Mononuclear cell (primary cell): ENCODE measurements around the gene CLDN4. TPM values are rescaled to one million over a fixed set of nuclear protein-coding genes. Genes with fewer than 3 reads are reported as not detected.
"Not testable (repeated sequence)": the region's sequence is repeated elsewhere in the genome, so short reads cannot be mapped to it uniquely, and the experiment has no call there.

Experiments
- H3K27me3 ChIP-seq: 2 replicates; pipeline ENCODE4 v1.6.0; 2011; ENCODE audit warnings: low read length, control low read depth; ENCODE audit not compliant: insufficient read depth
- H3K4me1 ChIP-seq: 2 replicates; pipeline ENCODE4 v1.5.1; 2011; ENCODE audit warnings: mild to moderate bottlenecking, low read length, control low read depth; ENCODE audit not compliant: insufficient read depth
- H3K4me3 ChIP-seq: 2 replicates; pipeline ENCODE4 v1.5.1; 2011; ENCODE audit warnings: mild to moderate bottlenecking, low read length, moderate library complexity
- H3K9me3 ChIP-seq: 2 replicates; pipeline ENCODE4 v1.5.1; 2011; ENCODE audit warnings: low read depth, mild to moderate bottlenecking, control low read depth, low read length
- total RNA-seq: library from RNA; depleted of rRNA; stranded (reverse); fragments of >200 nt; gene quantifications from one replicate; pipeline ENCODE4 v1.2.3, GENCODE V29; 2012

Gene CLDN4
- 0.10 TPM for total RNA-seq

- H3K4me3 ChIP-seq, result no peak within 1 kb of the TSS
- H3K27me3 ChIP-seq, result no peaks in the 10 kb centered on the region
- H3K4me1 ChIP-seq, result peaks cover 28% of the 10 kb centered on the region
- no peaks in the 10 kb centered on the region for H3K9me3 ChIP-seq
These were observed at the start of gene CLDN4 for GRCh38 chr7:73830681-73831583. Gene CLDN4, plus strand, starts transcription at chr7:73830996. Its CDS starts 206 bp downstream, at chr7:73831202.

GRCh38 chr7:73786588-73786987, 44.2 kb upstream of the CLDN4 start:
- H3K4me3 ChIP-seq, result no peak overlapping the region
- H3K27me3 ChIP-seq, result no peaks in the 10 kb centered on the region
- H3K9me3 ChIP-seq, result no peaks in the 10 kb centered on the region
- H3K4me1 ChIP-seq, result no peaks in the 10 kb centered on the region

GRCh38 chr7:73787786-73788048, 43.1 kb upstream of the CLDN4 start:
- H3K4me1 ChIP-seq, H3K27me3 ChIP-seq, H3K4me3 ChIP-seq, H3K9me3 ChIP-seq: not testable (repeated sequence)

- Histone ChIP-seq H3K27me3 (no peaks in the 10 kb centered on the region), H3K4me1 (no peaks in the 10 kb centered on the region), H3K9me3 (no peaks in the 10 kb centered on the region), H3K4me3 (no peak overlapping the region)
These were observed 41.7 kb upstream of the CLDN4 start for GRCh38 chr7:73789051-73789450.

GRCh38 chr7:73791170-73791690, 39.6 kb upstream of the CLDN4 start:
- not testable (repeated sequence) for H3K9me3 ChIP-seq, H3K4me3 ChIP-seq, H3K4me1 ChIP-seq, H3K27me3 ChIP-seq

GRCh38 chr7:73795188-73795587, 35.6 kb upstream of the CLDN4 start:
- H3K9me3 ChIP-seq, H3K4me1 ChIP-seq, H3K27me3 ChIP-seq, H3K4me3 ChIP-seq: not testable (repeated sequence)

GRCh38 chr7:73796656-73797055, 34.1 kb upstream of the CLDN4 start:
- not testable (repeated sequence) for H3K9me3 ChIP-seq, H3K27me3 ChIP-seq, H3K4me3 ChIP-seq, H3K4me1 ChIP-seq

- H3K4me1 ChIP-seq, H3K9me3 ChIP-seq, H3K27me3 ChIP-seq: not testable (repeated sequence)
These were observed 33.6 kb upstream of the CLDN4 start for GRCh38 chr7:73797176-73797575.

GRCh38 chr7:73799282-73800141, 31.3 kb upstream of the CLDN4 start:
- no peaks in the 10 kb centered on the region for H3K27me3 ChIP-seq
- H3K9me3 ChIP-seq, result no peaks in the 10 kb centered on the region
- no peaks in the 10 kb centered on the region for H3K4me1 ChIP-seq
- no peak overlapping the region for H3K4me3 ChIP-seq

More at GRCh38 chr7:73797176-73797575, 33.6 kb upstream of the CLDN4 start:
- not testable (repeated sequence) for H3K4me3 ChIP-seq

- Histone ChIP-seq H3K27me3 (no peaks in the 10 kb centered on the region), H3K4me1 (no peaks in the 10 kb centered on the region), H3K4me3 (no peak overlapping the region), H3K9me3 (no peaks in the 10 kb centered on the region)
These were observed 29.2 kb upstream of the CLDN4 start for GRCh38 chr7:73801577-73801976.

GRCh38 chr7:73802459-73802858, 28.3 kb upstream of the CLDN4 start:
- no peaks in the 10 kb centered on the region for H3K9me3 ChIP-seq
- H3K4me1 ChIP-seq, result no peaks in the 10 kb centered on the region
- H3K27me3 ChIP-seq, result no peaks in the 10 kb centered on the region
- no peak overlapping the region for H3K4me3 ChIP-seq

- Histone ChIP-seq H3K4me3 (no peak overlapping the region), H3K4me1 (no peaks in the 10 kb centered on the region), H3K27me3 (no peaks in the 10 kb centered on the region), H3K9me3 (no peaks in the 10 kb centered on the region)
These were observed 21.3 kb upstream of the CLDN4 start for GRCh38 chr7:73809467-73809951.

GRCh38 chr7:73810998-73811360, 19.8 kb upstream of the CLDN4 start:
- Histone ChIP-seq H3K9me3 (no peaks in the 10 kb centered on the region), H3K4me3 (no peak overlapping the region), H3K4me1 (no peaks in the 10 kb centered on the region), H3K27me3 (no peaks in the 10 kb centered on the region)

GRCh38 chr7:73811760-73812168, 19.0 kb upstream of the CLDN4 start:
- H3K4me3 ChIP-seq, result no peak overlapping the region
- H3K27me3 ChIP-seq, result no peaks in the 10 kb centered on the region
- no peaks in the 10 kb centered on the region for H3K9me3 ChIP-seq
- H3K4me1 ChIP-seq, result no peaks in the 10 kb centered on the region

GRCh38 chr7:73812996-73813395, 17.8 kb upstream of the CLDN4 start:
- H3K4me3 ChIP-seq, result no peak overlapping the region
- no peaks in the 10 kb centered on the region for H3K4me1 ChIP-seq
- no peaks in the 10 kb centered on the region for H3K9me3 ChIP-seq
- no peaks in the 10 kb centered on the region for H3K27me3 ChIP-seq
